ENCODE measurements around the gene KAZN. TPM values are rescaled to one million over a fixed set of nuclear protein-coding genes. Genes with fewer than 3 reads are reported as not detected.

Gene KAZN
- total and polyA plus RNA-seq, 4 donors: 7.6 to 18.8 (median 11.2) TPM

DNA sequence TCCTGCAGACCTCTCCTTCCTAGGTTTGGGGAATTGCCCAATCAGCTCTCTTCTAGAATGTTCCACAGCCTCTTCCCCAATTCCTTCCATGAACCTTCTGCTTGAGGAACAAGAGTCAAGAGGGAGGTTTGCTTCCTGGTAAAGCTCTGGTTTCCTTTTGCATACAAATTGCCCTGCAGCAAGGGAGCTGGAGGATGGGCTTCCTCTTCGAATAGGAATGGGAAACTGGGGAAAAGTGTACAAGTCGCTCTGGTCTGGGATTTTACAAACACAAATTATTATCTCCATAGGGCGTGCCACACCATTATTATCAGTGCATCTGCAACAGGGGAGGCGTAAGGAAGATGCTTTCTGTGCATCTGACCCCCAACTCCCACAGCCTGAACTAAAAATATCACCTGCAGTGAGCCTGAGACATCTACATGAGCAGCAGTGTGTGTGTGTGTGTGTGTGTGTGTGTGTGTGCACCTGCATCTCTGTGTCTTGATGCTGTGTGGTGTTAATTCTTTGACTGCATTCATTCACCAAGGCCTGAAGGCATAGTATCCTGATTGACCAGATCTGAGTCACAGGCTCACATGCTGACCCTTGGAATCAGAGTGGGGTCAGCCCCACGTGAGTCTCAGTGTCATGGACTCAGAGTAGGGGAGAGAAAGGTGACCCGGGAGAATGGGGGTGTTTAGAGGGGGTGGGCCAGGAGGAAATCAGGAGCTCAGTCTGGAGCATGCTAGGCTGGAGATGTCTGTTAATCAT is 272.9 kb downstream of the KAZN start:
- Histone ChIP-seq H3K36me3 (ENCODE audit: control insufficient read depth in 4 of 4, insufficient read depth in 4 of 4, low read length in 4 of 4) (no peaks in the 10 kb centered on the region), H3K4me3 (no peak overlapping the region), H3K27me3 (ENCODE audit: control insufficient read depth in 3 of 3, insufficient read depth in 3 of 3, low read length in 2 of 3) (no peaks in the 10 kb centered on the region), H3K4me1 (ENCODE audit: control insufficient read depth in 5 of 5, insufficient read depth in 5 of 5, low read length in 5 of 5) (peaks cover 0 to 8% (median 2%) of the 10 kb centered on the region in 5 donors), H3K27ac (ENCODE audit: low read depth in 1 of 2, low read length in 1 of 2) (no peak overlapping the region), H3K9ac (ENCODE audit: insufficient read depth in 1 of 2, low read length in 2 of 2) (no peak overlapping the region), H3K9me3 (ENCODE audit: control insufficient read depth in 4 of 4, insufficient read depth in 3 of 4, low read length in 3 of 4) (peaks cover 0 to 3% (median 0%) of the 10 kb centered on the region in 4 donors)
- TF ChIP-seq, protein P1, sequence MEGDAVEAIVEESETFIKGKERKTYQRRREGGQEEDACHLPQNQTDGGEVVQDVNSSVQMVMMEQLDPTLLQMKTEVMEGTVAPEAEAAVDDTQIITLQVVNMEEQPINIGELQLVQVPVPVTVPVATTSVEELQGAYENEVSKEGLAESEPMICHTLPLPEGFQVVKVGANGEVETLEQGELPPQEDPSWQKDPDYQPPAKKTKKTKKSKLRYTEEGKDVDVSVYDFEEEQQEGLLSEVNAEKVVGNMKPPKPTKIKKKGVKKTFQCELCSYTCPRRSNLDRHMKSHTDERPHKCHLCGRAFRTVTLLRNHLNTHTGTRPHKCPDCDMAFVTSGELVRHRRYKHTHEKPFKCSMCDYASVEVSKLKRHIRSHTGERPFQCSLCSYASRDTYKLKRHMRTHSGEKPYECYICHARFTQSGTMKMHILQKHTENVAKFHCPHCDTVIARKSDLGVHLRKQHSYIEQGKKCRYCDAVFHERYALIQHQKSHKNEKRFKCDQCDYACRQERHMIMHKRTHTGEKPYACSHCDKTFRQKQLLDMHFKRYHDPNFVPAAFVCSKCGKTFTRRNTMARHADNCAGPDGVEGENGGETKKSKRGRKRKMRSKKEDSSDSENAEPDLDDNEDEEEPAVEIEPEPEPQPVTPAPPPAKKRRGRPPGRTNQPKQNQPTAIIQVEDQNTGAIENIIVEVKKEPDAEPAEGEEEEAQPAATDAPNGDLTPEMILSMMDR (IDR thresholded peaks at IDR 0.05; ENCODE audit: control extremely low read depth, extremely low read depth): no peak
- WGBS, 2 donors: 64 to 69% methylated on average over 6 of the region's 6 CpGs
- ATAC-seq (ENCODE audit: insufficient read depth, low FRiP score) (no peak), DNase-seq (no peak)

DNA sequence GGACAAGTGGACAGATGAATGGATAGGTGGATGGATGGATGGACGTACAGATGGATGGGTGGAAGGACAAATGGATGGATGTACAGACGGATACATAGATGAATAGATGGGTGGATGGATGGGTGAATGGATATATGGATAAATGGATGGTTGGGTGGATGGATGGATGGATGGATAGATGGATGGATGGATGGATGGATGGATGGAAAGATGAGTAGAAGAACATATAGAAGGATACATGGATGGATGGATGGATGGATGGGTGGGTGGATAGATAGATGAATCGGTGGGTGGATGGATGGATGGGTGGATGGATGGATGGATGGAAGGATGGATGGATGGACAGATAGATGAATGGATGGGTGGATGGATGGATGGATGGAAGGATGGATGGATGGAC is 274.3 kb downstream of the KAZN start:
- ATAC-seq (ENCODE audit: insufficient read depth, low FRiP score) (no peak), DNase-seq (no peak)
- no peaks in the 10 kb centered on the region for H3K27me3 ChIP-seq (ENCODE audit: control insufficient read depth in 3 of 3, insufficient read depth in 3 of 3, low read length in 2 of 3)
- no peak overlapping the region for H3K27ac ChIP-seq (ENCODE audit: low read depth in 1 of 2, low read length in 1 of 2)
- no peak overlapping the region for H3K9ac ChIP-seq (ENCODE audit: insufficient read depth in 1 of 2, low read length in 2 of 2)
- no peak overlapping the region for H3K4me3 ChIP-seq
- 91% methylated on average over 3 of the region's 3 CpGs for WGBS, 2 donors
- H3K36me3 ChIP-seq (ENCODE audit: control insufficient read depth in 4 of 4, insufficient read depth in 4 of 4, low read length in 4 of 4): no peaks in the 10 kb centered on the region
- H3K9me3 ChIP-seq (ENCODE audit: control insufficient read depth in 4 of 4, insufficient read depth in 3 of 4, low read length in 3 of 4): peaks cover 0 to 3% (median 0%) of the 10 kb centered on the region in 4 donors
- H3K4me1 ChIP-seq (ENCODE audit: control insufficient read depth in 5 of 5, insufficient read depth in 5 of 5, low read length in 5 of 5): peaks cover 0 to 8% (median 2%) of the 10 kb centered on the region in 5 donors
- TF ChIP-seq, protein P1 (IDR thresholded peaks at IDR 0.05; ENCODE audit: control extremely low read depth, extremely low read depth): no peak

DNA sequence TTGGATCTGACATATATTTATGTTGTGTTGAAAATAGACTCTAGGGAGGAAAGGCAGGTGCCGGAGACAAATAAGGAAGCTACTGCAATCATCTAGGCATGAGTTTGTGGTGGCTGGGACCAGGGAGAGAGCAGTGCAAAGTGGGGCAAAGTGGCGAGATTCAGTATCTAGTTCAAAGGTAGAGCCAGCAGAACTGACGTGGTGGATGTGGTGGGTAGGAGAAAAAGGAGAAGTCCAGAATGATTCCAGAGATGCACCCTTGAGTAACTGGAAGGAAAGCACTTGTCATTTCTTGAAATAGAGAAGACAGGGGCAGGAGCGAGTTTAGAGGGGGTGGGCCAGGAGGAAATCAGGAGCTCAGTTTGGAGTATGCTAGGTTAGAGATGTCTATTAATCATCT is 275.2 kb downstream of the KAZN start:
- DNase-seq (no peak), ATAC-seq (ENCODE audit: insufficient read depth, low FRiP score) (no peak)

More for the DNA sequence above, 275.2 kb downstream of the KAZN start:
- H3K27ac ChIP-seq (ENCODE audit: low read depth in 1 of 2, low read length in 1 of 2): no peak overlapping the region
- H3K36me3 ChIP-seq (ENCODE audit: control insufficient read depth in 4 of 4, insufficient read depth in 4 of 4, low read length in 4 of 4): no peaks in the 10 kb centered on the region
- peaks cover 0 to 8% (median 2%) of the 10 kb centered on the region in 5 donors for H3K4me1 ChIP-seq (ENCODE audit: control insufficient read depth in 5 of 5, insufficient read depth in 5 of 5, low read length in 5 of 5)
- no peak overlapping the region for H3K4me3 ChIP-seq
- no peaks in the 10 kb centered on the region for H3K9me3 ChIP-seq (ENCODE audit: control insufficient read depth in 4 of 4, insufficient read depth in 3 of 4, low read length in 3 of 4)
- TF ChIP-seq, protein P1 (IDR thresholded peaks at IDR 0.05; ENCODE audit: control extremely low read depth, extremely low read depth): no peak
- WGBS, 2 donors: 35 to 49% methylated on average over 4 of the region's 4 CpGs
- no peak overlapping the region for H3K9ac ChIP-seq (ENCODE audit: insufficient read depth in 1 of 2, low read length in 2 of 2)
- H3K27me3 ChIP-seq (ENCODE audit: control insufficient read depth in 3 of 3, insufficient read depth in 3 of 3, low read length in 2 of 3): no peaks in the 10 kb centered on the region

Data from lung (tissue), 12 donors.